NCI-H1694 (cell line): ENCODE data around the gene FAM124A.
A peak's percentile ranks its signal among the peaks of the same experiment; 100 is the strongest.
"Not testable (repeated sequence)": the region's sequence is repeated elsewhere in the genome, so short reads cannot be mapped to it uniquely, and the experiment has no call there.

ENCODE experiments used
- DNase-seq: peaks from one replicate; lab custom pipeline; 2025; lab: John Stamatoyannopoulos, UW

FAM124A gene

DNA sequence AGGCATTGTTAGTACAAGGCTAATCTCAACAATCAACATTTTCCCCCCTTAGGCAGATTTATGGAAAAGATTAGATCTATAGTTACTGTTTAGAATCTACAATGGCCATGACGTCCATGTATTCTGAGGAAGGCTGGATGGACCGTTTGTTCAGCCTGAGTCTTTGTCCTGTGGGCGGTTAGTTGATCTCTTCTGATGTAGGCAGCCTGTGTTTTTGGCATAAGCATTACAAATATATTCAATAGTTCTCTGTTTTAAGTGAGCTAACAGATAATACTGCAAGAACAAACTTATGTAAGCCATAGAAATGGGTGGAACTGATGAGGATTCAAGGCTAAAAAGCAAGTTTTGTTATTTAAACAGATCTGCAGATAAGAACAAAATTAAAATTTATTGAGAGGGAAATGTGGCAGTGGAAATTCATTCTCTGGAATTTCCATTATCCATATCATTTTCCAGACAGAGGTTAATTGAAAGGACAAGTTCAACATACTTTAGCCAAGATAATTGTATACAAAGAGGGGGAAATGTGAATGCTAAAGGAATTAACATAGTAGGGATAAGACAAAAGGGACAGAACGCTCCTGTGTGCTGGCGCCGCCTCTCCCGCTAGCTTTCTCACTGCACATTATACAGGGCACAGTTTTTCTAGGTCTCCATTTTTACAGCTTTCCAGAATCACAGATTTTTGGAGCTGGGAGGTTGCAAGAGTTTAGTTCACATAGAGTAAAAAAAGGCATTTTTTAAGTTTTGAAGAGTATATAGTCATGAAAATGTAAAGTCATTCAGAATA is 48.6 kb downstream of the FAM124A start:
- DNase-seq, result no peak

DNA sequence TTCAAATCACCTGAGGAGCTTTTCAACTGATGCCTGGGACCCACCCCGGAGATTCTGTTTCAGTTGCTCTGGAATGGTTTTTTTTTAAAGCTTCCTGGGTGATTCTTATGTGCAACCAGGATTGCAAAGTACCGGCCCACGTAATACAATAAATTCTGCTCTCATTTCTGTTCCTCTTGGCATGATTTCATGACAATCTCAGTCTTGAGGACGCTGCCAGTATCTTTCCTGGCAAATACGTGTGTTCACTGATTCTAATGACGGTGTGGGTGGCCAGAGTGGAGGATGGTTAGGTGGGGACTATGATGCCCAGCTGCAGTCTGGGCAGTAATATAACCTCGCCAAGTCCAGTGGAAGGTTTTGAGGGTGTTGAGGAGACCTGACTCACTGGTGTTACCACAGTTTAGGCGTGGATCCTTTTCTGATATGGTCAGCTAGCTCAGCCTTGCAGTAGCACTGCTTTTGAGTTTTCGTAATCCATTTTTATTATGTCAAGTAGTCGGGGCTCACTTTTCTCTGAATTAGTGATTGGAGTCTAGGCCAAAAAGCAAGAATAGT is 49.4 kb downstream of the FAM124A start:
- DNase-seq, result no peak

DNA sequence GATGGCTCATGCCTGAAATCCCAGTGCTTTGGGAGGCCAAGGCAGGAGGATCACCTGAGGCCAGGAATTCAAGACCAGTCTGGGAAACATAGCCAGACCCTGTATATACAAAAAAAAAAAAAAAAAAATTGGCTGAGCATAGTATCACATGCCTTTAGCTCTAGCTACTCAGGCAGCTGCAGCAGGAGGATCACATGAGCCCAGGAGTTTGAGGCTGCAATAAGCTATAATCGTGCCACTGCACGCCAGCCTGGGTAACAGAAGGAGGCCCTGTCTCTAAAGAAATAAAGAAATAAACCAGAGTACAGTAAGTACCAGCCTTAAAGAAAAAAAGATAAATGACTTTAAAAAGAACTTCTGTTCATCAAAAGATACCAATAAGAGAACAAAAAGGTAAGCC is 52.9 kb downstream of the FAM124A start:
- DNase-seq, result no peak

DNA sequence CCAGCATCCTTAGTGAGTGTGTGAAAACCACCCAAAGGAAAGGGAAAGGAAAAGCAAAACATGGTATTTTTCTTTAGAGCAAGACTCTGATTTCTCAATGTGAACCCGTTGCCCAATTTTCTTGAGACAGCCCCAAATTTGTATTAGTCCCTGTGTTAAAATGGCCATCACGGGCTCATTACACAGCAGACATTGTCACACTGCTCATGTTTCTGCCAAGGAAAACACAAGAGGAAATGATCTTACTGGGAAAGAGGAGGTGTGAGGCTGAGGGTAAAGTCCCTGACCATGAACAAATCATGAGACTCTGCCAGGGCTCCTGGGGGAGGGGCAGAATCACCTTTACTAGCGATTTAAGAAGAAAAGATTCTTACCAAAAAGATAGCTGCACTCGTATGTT is 54.4 kb downstream of the FAM124A start:
- no peak for DNase-seq

DNA sequence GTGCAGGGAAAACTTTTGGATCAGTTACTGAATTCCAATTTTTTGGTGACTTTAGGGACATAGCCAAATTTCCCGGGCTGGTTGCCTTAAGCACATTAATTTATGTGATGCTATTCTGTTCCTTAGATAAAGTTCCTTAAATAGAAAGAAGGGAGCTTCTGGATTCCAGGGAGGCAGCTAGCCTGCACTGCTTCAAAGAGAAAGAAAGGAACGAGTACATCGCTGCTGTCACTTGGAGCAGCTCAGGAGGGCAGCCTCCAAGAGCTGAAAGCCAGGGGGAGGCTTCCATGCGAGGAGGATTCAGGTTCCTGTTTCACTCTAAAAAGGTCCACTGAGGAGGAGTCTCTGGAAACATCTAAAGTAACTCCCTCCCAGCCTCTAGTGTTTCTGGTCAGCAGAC is 55.7 kb downstream of the FAM124A start:
- no peak for DNase-seq

DNA sequence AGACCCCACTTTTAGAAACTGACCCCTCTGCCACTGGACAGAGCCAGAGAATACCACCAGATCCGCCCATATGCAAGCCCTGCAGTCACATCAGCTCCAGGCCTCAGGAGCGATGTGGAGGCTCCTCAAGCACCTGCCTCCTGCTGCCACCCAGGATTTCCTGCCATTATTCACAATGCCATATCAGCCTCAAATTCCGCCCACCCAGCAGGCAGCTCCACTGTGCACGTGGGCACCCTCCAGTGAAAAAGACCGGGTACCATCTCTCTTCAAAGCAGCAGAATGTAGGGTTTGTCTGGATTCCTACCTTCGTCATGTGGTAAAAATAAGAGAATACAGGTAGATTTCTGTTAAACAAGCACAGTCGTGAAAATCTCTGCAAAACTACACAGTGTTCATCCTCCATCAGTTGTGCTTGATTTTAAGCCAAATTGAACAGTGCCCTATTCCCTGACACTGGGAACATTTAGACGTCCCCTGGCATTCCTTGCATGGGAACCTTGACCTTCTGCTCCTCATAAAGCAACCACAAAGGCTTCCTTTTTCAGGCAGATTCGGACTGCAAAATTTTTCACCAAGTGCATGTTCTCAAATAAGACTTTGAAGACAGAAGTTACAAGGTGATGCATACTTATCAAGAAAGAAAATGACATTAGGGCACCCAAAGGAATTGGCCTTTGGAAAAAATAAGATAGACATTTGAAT is 56.4 kb downstream of the FAM124A start:
- no peak for DNase-seq

DNA sequence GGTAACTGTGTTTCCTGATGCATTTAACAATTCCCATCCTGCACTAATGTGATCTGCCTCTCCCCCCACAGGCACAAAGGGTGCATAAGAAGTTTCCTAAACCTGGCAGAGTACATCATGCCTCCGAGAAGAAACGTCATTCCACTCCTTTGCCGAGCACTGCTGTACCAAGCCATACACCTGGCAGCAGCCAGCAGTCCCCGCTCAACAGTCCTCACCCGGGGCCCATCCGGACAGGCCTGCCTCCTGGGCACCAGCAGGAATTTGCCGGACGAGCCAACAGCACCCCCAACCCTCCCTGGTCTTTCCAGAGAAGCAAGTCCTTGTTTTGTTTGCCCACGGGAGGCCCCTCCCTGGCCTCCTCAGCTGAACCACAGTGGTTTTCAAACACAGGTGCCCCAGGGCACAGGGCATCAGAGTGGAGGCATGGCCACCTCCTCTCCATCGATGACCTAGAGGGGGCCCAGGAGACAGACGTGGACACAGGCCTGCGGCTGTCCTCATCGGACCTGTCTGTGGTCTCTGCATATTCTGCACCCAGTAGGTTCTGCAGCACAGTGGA is 58.3 kb downstream of the FAM124A start:
- DNase-seq, result no peak

DNA sequence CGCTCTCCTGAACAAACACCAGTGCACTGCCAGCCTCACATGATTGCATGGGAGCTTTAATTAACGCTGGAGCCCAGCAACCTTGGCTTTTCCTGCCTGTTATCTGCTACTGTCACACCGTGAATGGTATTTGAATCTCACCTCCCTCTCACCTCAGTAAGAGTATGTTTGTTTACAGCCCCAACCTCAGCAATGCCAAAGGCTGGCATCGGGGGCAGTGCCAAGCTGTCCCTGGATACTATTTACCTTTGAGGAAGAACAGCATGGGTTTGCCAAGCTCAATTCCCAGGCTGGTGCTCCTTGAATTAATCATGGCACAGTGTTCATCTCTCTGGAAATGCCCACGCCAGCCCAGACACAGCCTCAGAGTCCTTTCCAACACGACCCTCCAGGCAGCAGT is 60.1 kb downstream of the FAM124A start:
- no peak for DNase-seq

DNA sequence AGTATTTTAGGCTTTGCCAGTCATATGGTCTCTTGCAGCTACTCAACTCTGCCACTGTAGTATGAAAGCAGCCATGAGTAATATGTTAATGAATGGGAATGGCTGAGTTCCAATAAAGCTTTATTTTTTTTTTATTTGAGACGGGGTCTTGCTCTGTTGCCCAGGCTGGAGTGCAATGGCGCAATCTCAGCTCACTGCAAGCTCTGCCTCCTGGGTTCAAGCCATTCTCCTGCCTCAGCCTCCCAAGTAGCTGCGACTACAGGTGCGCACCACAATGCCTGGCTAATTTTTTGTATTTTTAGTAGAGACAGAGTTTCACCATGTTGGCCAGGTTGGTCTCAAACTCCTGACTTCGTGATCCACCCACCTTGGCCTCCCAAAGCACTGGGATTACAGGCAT is 60.7 kb downstream of the FAM124A start:
- DNase-seq, result not testable (repeated sequence)

DNA sequence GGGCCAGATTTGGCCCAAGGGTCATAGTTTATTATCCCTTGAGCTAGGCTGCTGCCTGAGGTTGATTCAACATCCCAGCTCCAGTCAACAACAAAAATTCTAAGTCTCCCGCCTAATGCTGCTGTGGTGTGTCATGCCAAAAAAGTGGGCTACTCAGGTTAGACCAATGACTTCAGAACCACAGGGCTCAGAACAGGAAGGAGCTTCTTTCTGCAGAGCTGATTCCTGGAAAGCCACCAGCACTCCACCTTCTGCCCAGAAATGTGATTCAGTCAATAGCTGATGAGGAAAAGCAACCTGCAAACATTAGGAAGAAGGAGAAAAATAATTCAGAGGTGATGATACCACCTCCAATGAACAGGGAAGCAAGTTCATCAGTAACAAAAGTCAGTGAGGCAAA is 61.2 kb downstream of the FAM124A start:
- no peak for DNase-seq

DNA sequence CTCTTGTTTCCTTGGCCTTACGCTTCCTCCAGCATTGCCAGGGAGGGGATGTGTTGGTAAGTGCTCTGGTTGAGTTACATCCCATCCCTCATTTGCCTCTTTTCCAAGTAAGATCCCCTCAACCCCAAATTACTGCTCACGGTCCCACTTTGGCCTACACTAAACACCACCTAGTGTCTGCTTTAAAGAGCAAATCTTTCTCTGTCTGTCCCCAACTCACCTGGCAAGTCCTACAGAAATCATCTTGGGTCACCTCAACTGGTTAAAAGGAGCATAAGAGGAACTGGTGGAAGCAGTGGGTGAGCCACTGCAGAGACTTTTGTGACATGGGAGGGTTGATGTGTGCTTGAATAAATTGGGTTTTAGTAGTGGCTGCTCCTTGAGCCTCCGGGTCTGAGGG is 62.1 kb downstream of the FAM124A start:
- no peak for DNase-seq

DNA sequence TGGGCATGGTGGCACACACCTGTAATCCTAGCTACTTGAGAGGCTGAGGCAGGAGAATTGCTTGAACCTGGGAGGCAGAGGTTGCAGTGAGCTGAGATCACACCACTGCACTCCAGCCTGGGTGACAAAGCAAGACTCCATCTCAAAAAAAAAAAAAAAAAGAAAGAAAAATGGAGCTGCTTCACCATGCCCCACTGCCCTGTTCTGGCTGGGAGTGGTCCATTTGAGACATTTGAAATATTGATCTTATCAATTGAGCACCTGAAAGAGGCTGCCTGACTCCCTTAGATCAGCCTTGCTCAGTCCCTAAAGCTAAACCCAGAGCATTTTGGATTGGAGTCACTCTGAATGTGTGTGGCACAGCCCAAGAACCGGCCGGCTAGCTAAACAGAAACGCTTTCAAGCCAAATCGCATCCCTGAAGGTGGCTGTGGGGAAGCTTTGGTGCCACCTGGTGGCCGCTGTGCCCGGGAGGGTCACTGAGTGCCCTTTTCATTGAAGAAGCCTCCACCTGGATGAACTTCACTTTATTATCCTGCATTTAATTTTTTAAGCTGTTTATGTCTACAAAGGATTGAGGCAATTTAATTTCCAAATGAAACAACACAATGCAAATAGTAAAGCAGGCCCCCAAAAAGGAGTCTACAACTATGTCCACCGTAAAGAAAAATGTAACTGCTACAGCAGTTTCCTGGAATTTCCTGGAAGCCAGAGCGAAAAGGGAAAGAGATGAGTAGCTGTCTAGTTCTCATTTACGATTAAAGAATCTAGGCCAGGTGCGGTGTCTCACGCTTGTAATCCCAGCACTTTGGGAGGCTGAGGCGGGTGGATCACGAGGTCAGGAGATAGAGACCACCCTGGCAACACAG is 64.2 kb downstream of the FAM124A start:
- peak; percentile 47 for DNase-seq

DNA sequence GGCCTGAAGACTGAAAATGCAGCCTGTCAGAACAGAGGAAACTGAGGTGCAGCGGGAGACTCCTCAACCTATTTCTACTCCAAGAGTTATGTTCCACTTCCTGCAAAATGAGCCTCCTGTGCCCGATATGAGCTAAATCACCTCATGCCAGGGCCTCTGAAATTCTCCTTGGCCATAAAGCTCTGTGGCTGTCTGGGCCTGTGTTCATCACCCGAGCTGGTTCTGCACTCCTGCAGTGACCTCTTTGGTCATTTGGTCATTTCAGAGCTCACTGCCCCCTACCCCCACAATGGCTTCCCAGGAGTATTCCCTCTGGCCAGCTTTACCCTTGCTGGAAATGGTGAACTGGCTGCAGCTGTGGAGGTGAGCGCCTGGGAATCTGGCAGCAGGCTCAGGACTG is 65.6 kb downstream of the FAM124A start:
- no peak for DNase-seq

DNA sequence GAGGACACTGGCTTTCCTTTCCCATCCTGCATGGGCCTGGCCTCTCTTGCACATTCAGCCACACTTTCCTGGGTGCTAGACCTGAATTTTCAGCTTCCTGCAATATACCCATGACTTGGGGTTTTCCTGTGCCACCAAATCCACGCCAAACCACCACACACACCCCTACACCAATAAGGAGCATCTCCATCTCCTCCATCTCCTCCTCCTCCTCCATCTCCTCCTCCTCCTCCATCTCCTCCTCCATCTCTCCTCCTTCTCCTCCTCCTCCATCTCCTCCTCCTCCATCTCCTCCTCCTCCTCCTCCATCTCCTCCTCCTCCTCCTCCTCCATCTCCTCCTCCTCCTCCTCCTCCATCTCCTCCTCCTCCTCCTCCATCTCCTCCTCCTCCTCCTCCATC is 66.1 kb downstream of the FAM124A start:
- not testable (repeated sequence) for DNase-seq

DNA sequence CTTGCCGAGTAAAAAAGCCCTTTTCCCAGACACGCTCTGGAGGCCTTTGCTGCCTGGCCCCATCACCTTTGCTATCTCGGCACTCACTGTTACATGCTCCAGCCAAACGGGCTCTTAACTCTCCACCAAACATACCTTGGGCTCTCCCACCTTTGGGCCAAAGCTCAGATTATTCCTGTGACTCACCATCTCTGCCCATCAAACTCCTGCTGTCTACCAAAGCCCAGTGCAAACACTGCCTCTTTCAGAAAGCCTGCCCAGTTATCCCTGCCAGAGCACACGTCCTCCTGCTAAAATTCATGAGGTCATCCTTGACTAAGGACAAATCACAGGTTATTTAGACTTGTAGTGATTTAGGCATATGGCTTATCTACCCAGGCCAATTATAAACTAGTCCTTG is 69.1 kb downstream of the FAM124A start:
- no peak for DNase-seq

DNA sequence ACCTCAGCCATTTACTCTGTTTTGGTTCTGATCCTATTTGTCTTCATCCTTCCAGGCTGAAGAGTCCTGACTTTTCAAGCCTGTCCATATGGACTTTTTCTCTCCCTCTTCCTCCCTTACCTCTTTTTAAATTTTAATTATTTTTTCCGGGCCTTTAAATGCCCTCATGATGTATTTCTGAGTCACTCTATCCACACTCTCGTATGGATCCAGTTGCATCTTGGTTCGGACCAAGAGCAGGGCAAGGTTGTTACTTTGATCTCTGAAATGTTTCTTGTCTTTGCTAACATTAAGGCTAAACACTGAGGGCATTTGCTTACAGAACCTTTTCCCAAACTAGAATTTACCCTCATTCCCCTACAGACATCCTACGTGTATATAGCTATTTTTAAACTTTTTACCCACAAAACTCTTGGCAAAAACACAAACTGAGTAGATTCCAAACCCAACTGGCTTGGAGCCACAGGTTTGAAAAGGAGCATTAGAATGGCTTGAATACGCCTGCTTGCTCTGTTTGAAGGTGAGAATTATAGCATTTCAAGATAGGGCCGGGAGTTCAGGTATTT is 69.9 kb downstream of the FAM124A start:
- DNase-seq, result no peak

DNA sequence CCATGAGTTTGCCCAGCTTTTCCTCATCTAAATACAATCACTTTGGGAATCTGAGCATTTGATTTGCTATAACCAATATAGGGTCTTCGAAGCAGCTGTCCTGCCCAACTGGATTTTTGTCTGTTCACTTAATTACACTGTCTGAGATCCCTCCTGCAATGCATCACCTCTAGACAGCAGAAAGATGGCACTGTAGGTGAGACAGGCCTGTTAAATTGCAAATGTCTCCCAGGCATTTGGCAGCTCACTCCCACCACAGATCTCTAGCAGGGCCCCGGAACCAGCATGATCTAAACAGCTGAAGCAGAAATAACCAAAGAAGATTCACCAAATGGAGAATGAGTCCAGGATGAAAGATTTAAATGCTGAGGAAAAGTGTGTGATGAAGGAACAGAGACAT is 75.4 kb downstream of the FAM124A start:
- no peak for DNase-seq

DNA sequence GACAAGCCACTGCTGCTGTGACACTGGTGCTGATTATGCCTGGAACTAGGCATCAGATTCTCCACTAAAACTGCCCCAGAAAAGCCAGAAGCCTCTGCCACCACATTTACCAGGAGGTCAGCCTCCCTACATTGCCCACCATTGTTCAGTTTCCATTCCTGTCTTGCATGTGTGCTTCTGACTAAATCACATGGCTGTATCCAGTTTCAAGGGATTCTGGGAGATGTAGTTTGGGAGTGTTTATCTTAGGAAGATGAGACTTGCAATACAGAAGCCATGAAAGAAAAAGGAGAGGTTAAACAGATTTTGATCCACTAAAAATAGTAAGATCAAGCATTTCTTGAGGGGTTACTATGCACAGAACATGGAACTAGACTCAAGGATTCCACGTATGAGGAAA is 76.6 kb downstream of the FAM124A start:
- no peak for DNase-seq

DNA sequence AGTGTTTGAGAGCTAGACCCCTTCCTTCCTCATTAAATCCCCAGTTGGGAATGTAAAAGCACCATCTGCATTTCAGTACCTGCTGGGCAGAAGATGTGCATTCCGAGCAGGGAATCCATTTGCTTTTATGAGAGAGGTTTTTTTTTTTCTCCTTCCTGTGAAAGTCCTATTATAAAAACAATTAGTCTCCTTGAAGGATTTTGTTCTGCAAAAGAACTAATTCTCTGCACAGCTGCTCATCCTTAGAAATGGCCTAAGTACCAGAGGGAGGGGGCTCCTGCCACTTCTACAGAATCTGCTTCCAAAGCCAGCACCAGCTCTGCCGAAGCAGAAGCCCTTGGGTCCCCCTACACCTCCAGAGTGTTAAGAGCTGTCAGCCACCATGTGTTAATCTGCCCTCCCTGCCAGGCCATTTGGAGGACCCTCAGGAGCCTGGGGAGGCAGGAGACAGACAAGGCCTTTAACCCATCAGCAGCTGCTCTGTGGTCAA is 80.9 kb downstream of the FAM124A start:
- DNase-seq, result no peak

DNA sequence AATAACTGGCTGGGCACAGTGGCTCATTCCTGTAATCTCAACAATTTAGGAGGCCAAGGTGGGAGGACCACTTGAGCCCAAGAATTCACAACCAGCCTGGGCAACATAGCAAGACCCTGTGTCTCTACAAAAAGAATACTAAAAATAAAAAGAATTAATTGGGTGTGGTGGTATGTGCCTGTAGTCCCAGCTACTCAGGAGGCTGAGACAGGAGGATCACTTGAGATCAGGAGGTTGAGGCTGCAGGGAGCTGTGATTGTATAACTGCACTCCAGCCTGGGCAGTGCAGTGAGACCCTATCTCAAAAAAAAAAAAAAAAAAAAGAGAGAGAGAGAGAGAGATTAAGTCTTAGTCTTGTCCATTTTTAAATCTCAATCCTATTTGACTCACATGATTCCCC is 81.7 kb downstream of the FAM124A start:
- DNase-seq, result no peak

DNA sequence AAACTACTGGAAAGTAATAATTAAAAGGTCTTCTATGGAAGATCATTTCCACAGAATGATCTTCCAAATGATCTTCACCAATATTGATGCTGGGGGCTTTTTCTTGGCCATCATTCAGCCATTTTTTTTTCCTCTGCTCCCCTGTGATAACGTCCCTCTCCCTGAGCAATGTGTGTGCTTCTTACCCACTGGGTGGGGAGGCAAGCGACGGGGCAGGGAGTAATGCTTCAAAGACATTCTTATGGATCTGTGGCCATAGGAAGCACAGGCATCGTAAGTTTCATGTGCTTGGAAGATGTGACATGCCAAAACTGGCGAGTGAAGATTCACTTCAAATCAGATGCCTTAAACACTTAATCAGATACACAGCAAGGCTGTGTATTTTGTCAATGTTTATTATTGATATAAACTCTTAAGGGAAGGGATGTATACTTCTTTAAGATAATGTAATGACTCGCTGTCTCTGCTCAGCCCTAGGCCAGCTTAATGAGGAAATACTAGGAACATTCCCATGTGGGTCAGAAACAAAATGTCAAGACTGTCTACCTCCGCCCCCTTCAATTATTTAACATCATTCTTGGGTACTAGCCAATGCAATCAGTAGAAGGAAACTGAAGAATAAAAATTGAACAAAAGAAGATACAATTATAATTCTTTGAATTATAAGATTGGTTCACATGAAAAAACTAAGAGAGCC is 83.2 kb downstream of the FAM124A start:
- DNase-seq, result no peak
